K562 (cell line): ENCODE measurements around the gene GALP. TPM values are rescaled to one million over a fixed set of nuclear protein-coding genes. Genes with fewer than 3 reads are reported as not detected.

ENCODE experiments used
- ATAC-seq: fragments of 200-7000 bp; cut with Tn5 transposase; 3 replicates; pipeline ENCODE4 v1.9.1; 2020; ENCODE audit warnings: moderate library complexity
- BruUV-seq: library from RNA; stranded (reverse); fragments of 400-500 nt; replicated peaks from 2 replicates; lab custom pipeline; 2021; lab: Mats Ljungman, UMichigan
- CTCF ChIA-PET: fragments of 300-600 bp; formaldehyde crosslinking; extraction: SDS; loops from one replicate; lab custom pipeline; 2021; ENCODE audit warnings: low intra/inter-chr PET ratio; lab: Yijun Ruan, JAX
- POLR2A ChIA-PET: fragments of 300-600, 350-650 bp; sonication (Branson Sonifier 250); formaldehyde crosslinking; extraction: SDS; loops from one replicate; lab custom pipeline; 2021; ENCODE audit warnings: antibody characterized with exemption, inconsistent platforms; lab: Yijun Ruan, JAX
- DNase-seq, 4 experiments: peaks; one replicate each; pipeline versions ENCODE4 v3.0.0 to v3.0.0-alpha.2; 2011 to 2018; ENCODE audit warnings: low spot score in 3 of 4, mixed read lengths in 3 of 4; ENCODE audit errors: extremely low read depth in 1 of 4
- FAIRE-seq: peaks from 2 replicates; lab custom pipeline; 2011; peaks lifted over from hg19 to GRCh38; lab: Jason Lieb, UNC
- H2AFZ ChIP-seq: 2 replicates; pipeline ENCODE4 v1.6.0; 2011; ENCODE audit warnings: low read depth, low read length, control low read depth, inconsistent platforms
- H3K27ac ChIP-seq: fragments of 200-600 bp; 3 replicates; pipeline ENCODE4 v1.8.0; 2011; ENCODE audit warnings: low read depth, mild to moderate bottlenecking, control low read depth, inconsistent platforms, low read length, moderate library complexity, mixed read lengths; ENCODE audit errors: extremely low read depth
- H3K27me3 ChIP-seq, 2 experiments: fragments of 300-600 bp in 1 of 2; 2 replicates in 1 of 2; 3 replicates in 1 of 2; pipeline versions ENCODE4 v1.6.0 to v1.8.0; 2011; ENCODE audit warnings: inconsistent platforms in 2 of 2, low read length in 2 of 2, mild to moderate bottlenecking in 1 of 2, mixed read lengths in 1 of 2, moderate library complexity in 1 of 2; ENCODE audit not compliant: control insufficient read depth in 2 of 2, insufficient read depth in 2 of 2
- H3K36me3 ChIP-seq: fragments of 300-600 bp; 3 replicates; pipeline ENCODE4 v1.8.0; 2011; ENCODE audit warnings: mild to moderate bottlenecking, low read length, inconsistent platforms; ENCODE audit not compliant: control insufficient read depth, insufficient read depth
- H3K4me1 ChIP-seq, 2 experiments: fragments of 200-600 bp in 1 of 2; replicated peaks in 1 of 2; 2 replicates in 1 of 2; 3 replicates in 1 of 2; pipeline versions ENCODE4 v1.5.1 to v1.8.0; 2011; ENCODE audit warnings: inconsistent platforms in 2 of 2, low read length in 2 of 2, mild to moderate bottlenecking in 1 of 2, mixed read lengths in 1 of 2, moderate library complexity in 1 of 2; ENCODE audit not compliant: control insufficient read depth in 2 of 2, insufficient read depth in 2 of 2
- H3K4me2 ChIP-seq: 2 replicates; pipeline ENCODE4 v1.6.1; 2011; ENCODE audit warnings: low read length, control low read depth, inconsistent platforms, mixed read lengths; ENCODE audit not compliant: insufficient read depth
- H3K4me3 ChIP-seq: fragments of 200-600 bp; sonication (generic), shearing (Covaris generic); 2 replicates; pipeline ENCODE4 v1.5.1; 2016; ENCODE audit warnings: control low read depth, inconsistent platforms
- H3K79me2 ChIP-seq: fragments of 200-600 bp; 3 replicates; pipeline ENCODE4 v1.8.0; 2011; ENCODE audit warnings: low read length, inconsistent platforms; ENCODE audit not compliant: control insufficient read depth, insufficient read depth
- H3K9ac ChIP-seq, 2 experiments: 2 replicates each; pipeline versions ENCODE4 v1.6.0 to v1.6.1; 2011; ENCODE audit warnings: low read depth in 2 of 2, low read length in 2 of 2, control low read depth in 1 of 2, inconsistent platforms in 1 of 2, mild to moderate bottlenecking in 1 of 2, mixed read lengths in 1 of 2; ENCODE audit not compliant: insufficient read depth in 1 of 2
- H3K9me1 ChIP-seq: one replicate; pipeline ENCODE4 v1.6.0; 2011; ENCODE audit warnings: inconsistent platforms, mild to moderate bottlenecking, low read length, moderate library complexity; ENCODE audit not compliant: control insufficient read depth, insufficient read depth
- H3K9me3 ChIP-seq: replicated peaks from 2 replicates; pipeline ENCODE4 v1.5.1; 2011; ENCODE audit warnings: low read depth, low read length, inconsistent platforms; ENCODE audit not compliant: control insufficient read depth, insufficient read depth
- H4K20me1 ChIP-seq: replicated peaks from 2 replicates; pipeline ENCODE4 v1.6.1; 2011; ENCODE audit warnings: low read length, inconsistent platforms, mixed read lengths; ENCODE audit not compliant: control insufficient read depth, insufficient read depth
- CHD1 ChIP-seq: fragments of 200-600 bp; sonication (generic); IDR thresholded peaks from one replicate; pipeline ENCODE4 v1.6.1; 2012; ENCODE audit warnings: mild to moderate bottlenecking, moderate library complexity, low read length, inconsistent platforms
- FOXA3 ChIP-seq, 2 experiments: fragments of 450-650 bp in 1 of 2; sonication (generic) in 1 of 2; formaldehyde crosslinking; IDR thresholded peaks in 1 of 2; conservative IDR thresholded peaks in 1 of 2; 2 replicates each; pipeline versions ENCODE4 v1.4.0 to v1.8.0; 2020 to 2022; ENCODE audit warnings: mild to moderate bottlenecking in 2 of 2, missing genetic modification reagents in 1 of 2
- GATAD2A ChIP-seq: fragments of 450-650 bp; IDR thresholded peaks from 2 replicates; pipeline ENCODE4 v1.6.1; 2017
- HNRNPUL1 ChIP-seq: fragments of 200-400 bp; formaldehyde crosslinking; IDR thresholded peaks from 2 replicates; pipeline ENCODE4 v1.6.1; 2017; ENCODE audit warnings: low read length
- IFI16 ChIP-seq: fragments of 250-450 bp; sonication (Bioruptor Pico); IDR thresholded peaks from 2 replicates; pipeline ENCODE4 v2.1.2; 2022; ENCODE audit warnings: mild to moderate bottlenecking, inconsistent platforms
- MCM3 ChIP-seq: fragments of 450-650 bp; IDR thresholded peaks from 2 replicates; pipeline ENCODE4 v1.6.1; 2016
- NFRKB ChIP-seq: fragments of 450-650 bp; IDR thresholded peaks from 2 replicates; pipeline ENCODE4 v1.6.1; 2016; ENCODE audit warnings: low read depth
- NFYB ChIP-seq: IDR thresholded peaks from 2 replicates; pipeline ENCODE4 v1.6.1; 2011; ENCODE audit warnings: mild to moderate bottlenecking, moderate library complexity; ENCODE audit not compliant: insufficient read length; ENCODE audit errors: extremely low read depth
- ZNF121 ChIP-seq: sonication (generic); formaldehyde crosslinking; conservative IDR thresholded peaks from 2 replicates; pipeline ENCODE4 v1.8.0; 2022; ENCODE audit warnings: missing genetic modification reagents
- ZNF644 ChIP-seq: fragments of 200-800 bp; sonication (Bioruptor generic); IDR thresholded peaks from 2 replicates; pipeline ENCODE4 v1.6.1; 2016; ENCODE audit warnings: low read depth, missing genetic modification characterization, missing compliant biosample characterization
- WGBS: fragments of 100-300 bp; shearing (Covaris generic); methylation state at CpG from one replicate; pipeline ENCODE4 v1.1.6; 2016; ENCODE audit warnings: low coverage, mixed read lengths; ENCODE audit not compliant: insufficient coverage; ENCODE audit errors: missing lambda C conversion rate; 5-methylcytosine and 5-hydroxymethylcytosine counted together
- in situ Hi-C: fragments of 300-500 bp; cut with MboI; formaldehyde crosslinking; loops from 4 replicates; pipeline ENCODE4 v1.15.0; 2018; ENCODE audit warnings: inconsistent platforms, mixed read lengths
- intact Hi-C: fragments of 100-400 bp; cut with micrococcal nuclease; formaldehyde crosslinking; loops from 2 replicates; pipeline ENCODE4 v1.14.2; 2022
- polyA plus RNA-seq, 8 experiments: library from polyadenylated mRNA; depleted of rRNA in 4 of 8; stranded (reverse) in 5 of 8; unstranded in 3 of 8; fragments of >200 nt; fragmentation: Nextera tagmentation in 2 of 8; fragmentation: Illumina TruSeq in 1 of 8; extraction: Ambion mirVana in 2 of 8; extraction: Trizol in 1 of 8; gene quantifications; 2 replicates each; pipeline versions ENCODE4 v1.2.1 to v1.2.3, GENCODE V29; 2011 to 2014; ENCODE audit warnings: inconsistent platforms in 1 of 8, missing spikeins in 1 of 8
- total RNA-seq, 7 experiments: library from RNA; depleted of rRNA in 6 of 7; stranded (reverse); fragments of >200 nt in 6 of 7; fragmentation: Illumina TruSeq in 2 of 7; extraction: Trizol in 2 of 7; gene quantifications; 2 replicates each; pipeline versions ENCODE4 v1.2.1 to v1.2.3, GENCODE V29; 2011 to 2021; ENCODE audit warnings: low replicate concordance in 1 of 7
- TF ChIP-seq, protein P1 (sequence below): IDR thresholded peaks from 3 replicates; pipeline ENCODE4 v1.6.1; 2011; ENCODE audit warnings: borderline replicate concordance, mild to moderate bottlenecking, moderate library complexity; ENCODE audit not compliant: insufficient read length; ENCODE audit errors: extremely low read depth
- TF ChIP-seq, protein P2 (sequence below): sonication (generic); formaldehyde crosslinking; IDR thresholded peaks from 2 replicates; pipeline ENCODE4 v1.8.1; 2023; ENCODE audit warnings: mild to moderate bottlenecking, missing genetic modification reagents, moderate library complexity
- TF ChIP-seq, protein P3 (sequence below), 2 experiments: fragments of 250-450 bp in 1 of 2; fragments of 450-650 bp in 1 of 2; sonication (Bioruptor Pico) in 1 of 2; IDR thresholded peaks; 2 replicates each; pipeline versions ENCODE4 v1.6.1 to v1.8.0; 2016 to 2021; ENCODE audit warnings: mild to moderate bottlenecking in 2 of 2, moderate library complexity in 2 of 2, missing compliant biosample characterization in 1 of 2, missing genetic modification characterization in 1 of 2
- TF ChIP-seq, protein P4 (sequence below), 2 experiments: fragments of 450-650 bp; IDR thresholded peaks; 2 replicates each; pipeline ENCODE4 v1.6.1; 2016
- TF ChIP-seq, protein P5 (sequence below): fragments of 450-650 bp; formaldehyde crosslinking; IDR thresholded peaks from 2 replicates; pipeline ENCODE4 v1.4.0; 2020; ENCODE audit warnings: mild to moderate bottlenecking, mixed read lengths

GALP gene
- total and polyA plus RNA-seq, 9 of the 15 experiments (the other 6 are each of a cell fraction or from before 2014, with no cell fraction given), result not detected

DNA sequence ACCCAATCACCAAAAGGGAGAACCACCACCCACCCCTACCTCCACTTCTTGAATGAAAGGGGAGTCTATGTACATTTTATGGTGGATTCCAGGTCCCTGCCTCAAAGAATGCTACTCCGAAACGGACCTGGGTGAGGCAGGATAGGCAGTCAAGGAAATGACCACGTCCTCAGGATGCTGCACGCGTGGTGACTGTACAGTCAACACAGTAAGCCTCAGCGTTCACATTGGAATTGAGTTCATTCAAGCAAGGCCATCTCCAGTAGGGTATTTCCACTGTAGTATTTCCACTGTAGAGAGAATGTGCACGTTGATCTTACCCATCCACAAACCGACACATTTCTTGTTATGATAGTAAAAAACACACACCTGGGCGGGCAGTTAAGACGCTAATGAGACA lies 43.2 kb downstream of the GALP start:
- Histone ChIP-seq H3K4me3 (no peak overlapping the region), H4K20me1 (no peaks in the 10 kb centered on the region), H2AFZ (no peak overlapping the region), H3K79me2 (no peaks in the 10 kb centered on the region), H3K9ac (no peak overlapping the region), H3K36me3 (no peaks in the 10 kb centered on the region), H3K9me1 (no peaks in the 10 kb centered on the region), H3K4me1 (peaks cover 0 to 10% of the 10 kb centered on the region in 2 experiments; a peak in 3 of 5 replicates), H3K27me3 (peaks cover 0 to 27% of the 10 kb centered on the region in 2 experiments; a peak in 3 of 5 replicates), H3K27ac (no peak overlapping the region), H3K9me3 (peaks cover 2% of the 10 kb centered on the region; the same call in 1 of the 2 replicates), H3K4me2 (no peak overlapping the region)
- CTCF ChIA-PET, result no interaction called here
- no peak for DNase-seq
- intact Hi-C loops (no loop called here), in situ Hi-C loops (no loop called here)
- 32% methylated on average over 10 of the region's 10 CpGs for WGBS
- no TSS peak for BruUV-seq
- no peak for FAIRE-seq
- POLR2A ChIA-PET, result interaction anchor here (0.6 kb wide), 1 partner anchor 256 kb away, joined by 3 read pairs; no protein-coding TSS in a partner anchor
- no peak for ATAC-seq
- TF ChIP-seq HNRNPUL1, result no peak
- TF ChIP-seq ZNF644 (tag), result no peak
- TF ChIP-seq FOXA3 (CRISPR knock-in tag; conservative IDR thresholded peaks at IDR 0.05 in 1 of 2, IDR thresholded peaks at IDR 0.05 in 1 of 2), result no peak
- TF ChIP-seq ZNF121, result no peak
- TF ChIP-seq MCM3, result no peak
- no peak for TF ChIP-seq NFYB
- TF ChIP-seq NFRKB, result no peak
- no peak for TF ChIP-seq GATAD2A
- TF ChIP-seq, protein P1, sequence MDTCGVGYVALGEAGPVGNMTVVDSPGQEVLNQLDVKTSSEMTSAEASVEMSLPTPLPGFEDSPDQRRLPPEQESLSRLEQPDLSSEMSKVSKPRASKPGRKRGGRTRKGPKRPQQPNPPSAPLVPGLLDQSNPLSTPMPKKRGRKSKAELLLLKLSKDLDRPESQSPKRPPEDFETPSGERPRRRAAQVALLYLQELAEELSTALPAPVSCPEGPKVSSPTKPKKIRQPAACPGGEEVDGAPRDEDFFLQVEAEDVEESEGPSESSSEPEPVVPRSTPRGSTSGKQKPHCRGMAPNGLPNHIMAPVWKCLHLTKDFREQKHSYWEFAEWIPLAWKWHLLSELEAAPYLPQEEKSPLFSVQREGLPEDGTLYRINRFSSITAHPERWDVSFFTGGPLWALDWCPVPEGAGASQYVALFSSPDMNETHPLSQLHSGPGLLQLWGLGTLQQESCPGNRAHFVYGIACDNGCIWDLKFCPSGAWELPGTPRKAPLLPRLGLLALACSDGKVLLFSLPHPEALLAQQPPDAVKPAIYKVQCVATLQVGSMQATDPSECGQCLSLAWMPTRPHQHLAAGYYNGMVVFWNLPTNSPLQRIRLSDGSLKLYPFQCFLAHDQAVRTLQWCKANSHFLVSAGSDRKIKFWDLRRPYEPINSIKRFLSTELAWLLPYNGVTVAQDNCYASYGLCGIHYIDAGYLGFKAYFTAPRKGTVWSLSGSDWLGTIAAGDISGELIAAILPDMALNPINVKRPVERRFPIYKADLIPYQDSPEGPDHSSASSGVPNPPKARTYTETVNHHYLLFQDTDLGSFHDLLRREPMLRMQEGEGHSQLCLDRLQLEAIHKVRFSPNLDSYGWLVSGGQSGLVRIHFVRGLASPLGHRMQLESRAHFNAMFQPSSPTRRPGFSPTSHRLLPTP, result no peak
- TF ChIP-seq, protein P2, sequence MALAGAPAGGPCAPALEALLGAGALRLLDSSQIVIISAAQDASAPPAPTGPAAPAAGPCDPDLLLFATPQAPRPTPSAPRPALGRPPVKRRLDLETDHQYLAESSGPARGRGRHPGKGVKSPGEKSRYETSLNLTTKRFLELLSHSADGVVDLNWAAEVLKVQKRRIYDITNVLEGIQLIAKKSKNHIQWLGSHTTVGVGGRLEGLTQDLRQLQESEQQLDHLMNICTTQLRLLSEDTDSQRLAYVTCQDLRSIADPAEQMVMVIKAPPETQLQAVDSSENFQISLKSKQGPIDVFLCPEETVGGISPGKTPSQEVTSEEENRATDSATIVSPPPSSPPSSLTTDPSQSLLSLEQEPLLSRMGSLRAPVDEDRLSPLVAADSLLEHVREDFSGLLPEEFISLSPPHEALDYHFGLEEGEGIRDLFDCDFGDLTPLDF (CRISPR knock-in tag), result no peak
- TF ChIP-seq, protein P3, sequence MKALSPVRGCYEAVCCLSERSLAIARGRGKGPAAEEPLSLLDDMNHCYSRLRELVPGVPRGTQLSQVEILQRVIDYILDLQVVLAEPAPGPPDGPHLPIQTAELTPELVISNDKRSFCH (CRISPR knock-in tag; IDR thresholded peaks at IDR 0.05), result no peak
- TF ChIP-seq, protein P3 (tag; IDR thresholded peaks at IDR 0.05), result no peak
- TF ChIP-seq CHD1, result no peak
- TF ChIP-seq, protein P4, sequence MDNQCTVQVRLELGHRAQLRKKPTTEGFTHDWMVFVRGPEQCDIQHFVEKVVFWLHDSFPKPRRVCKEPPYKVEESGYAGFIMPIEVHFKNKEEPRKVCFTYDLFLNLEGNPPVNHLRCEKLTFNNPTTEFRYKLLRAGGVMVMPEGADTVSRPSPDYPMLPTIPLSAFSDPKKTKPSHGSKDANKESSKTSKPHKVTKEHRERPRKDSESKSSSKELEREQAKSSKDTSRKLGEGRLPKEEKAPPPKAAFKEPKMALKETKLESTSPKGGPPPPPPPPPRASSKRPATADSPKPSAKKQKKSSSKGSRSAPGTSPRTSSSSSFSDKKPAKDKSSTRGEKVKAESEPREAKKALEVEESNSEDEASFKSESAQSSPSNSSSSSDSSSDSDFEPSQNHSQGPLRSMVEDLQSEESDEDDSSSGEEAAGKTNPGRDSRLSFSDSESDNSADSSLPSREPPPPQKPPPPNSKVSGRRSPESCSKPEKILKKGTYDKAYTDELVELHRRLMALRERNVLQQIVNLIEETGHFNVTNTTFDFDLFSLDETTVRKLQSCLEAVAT (IDR thresholded peaks at IDR 0.05), result no peak
- no peak for TF ChIP-seq IFI16 (CRISPR knock-in tag)
- TF ChIP-seq, protein P5, sequence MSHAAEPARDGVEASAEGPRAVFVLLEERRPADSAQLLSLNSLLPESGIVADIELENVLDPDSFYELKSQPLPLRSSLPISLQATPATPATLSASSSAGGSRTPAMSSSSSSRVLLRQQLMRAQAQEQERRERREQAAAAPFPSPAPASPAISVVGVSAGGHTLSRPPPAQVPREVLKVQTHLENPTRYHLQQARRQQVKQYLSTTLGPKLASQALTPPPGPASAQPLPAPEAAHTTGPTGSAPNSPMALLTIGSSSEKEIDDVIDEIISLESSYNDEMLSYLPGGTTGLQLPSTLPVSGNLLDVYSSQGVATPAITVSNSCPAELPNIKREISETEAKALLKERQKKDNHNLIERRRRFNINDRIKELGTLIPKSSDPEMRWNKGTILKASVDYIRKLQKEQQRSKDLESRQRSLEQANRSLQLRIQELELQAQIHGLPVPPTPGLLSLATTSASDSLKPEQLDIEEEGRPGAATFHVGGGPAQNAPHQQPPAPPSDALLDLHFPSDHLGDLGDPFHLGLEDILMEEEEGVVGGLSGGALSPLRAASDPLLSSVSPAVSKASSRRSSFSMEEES, result no peak
